ENCODE data around the gene TUBA8.
"Not testable (repeated sequence)": the region's sequence is repeated elsewhere in the genome, so short reads cannot be mapped to it uniquely, and the experiment has no call there.

The TUBA8 gene
- total RNA-seq = 0.35 to 0.58 (median 0.44) reads per million in 3 experiments

- DNase-seq = no peak
Measured at GRCh38 chr22:18110194-18110953, at the start of gene TUBA8. Gene TUBA8 (plus strand): TSS chr22:18110809. CDS start chr22:18110866, 57 bp downstream.

GRCh38 chr22:18062421-18062820, 48.2 kb upstream of the TUBA8 start:
- no peak for DNase-seq

- DNase-seq = no peak
Measured at GRCh38 chr22:18063306-18063705, 47.3 kb upstream of the TUBA8 start.

- not testable (repeated sequence) for DNase-seq
Measured at GRCh38 chr22:18063715-18064114, 46.9 kb upstream of the TUBA8 start.

- DNase-seq = no peak
Measured at GRCh38 chr22:18064636-18065035, 46.0 kb upstream of the TUBA8 start.

GRCh38 chr22:18065256-18065655, 45.4 kb upstream of the TUBA8 start:
- DNase-seq = no peak

- DNase-seq = no peak
Measured at GRCh38 chr22:18066181-18066859, 44.3 kb upstream of the TUBA8 start.

GRCh38 chr22:18067121-18067520, 43.5 kb upstream of the TUBA8 start:
- DNase-seq = no peak

GRCh38 chr22:18067548-18068341, 42.9 kb upstream of the TUBA8 start:
- no peak for DNase-seq

GRCh38 chr22:18068381-18068988, 42.1 kb upstream of the TUBA8 start:
- no peak for DNase-seq

- DNase-seq = no peak
Measured at GRCh38 chr22:18069041-18069440, 41.6 kb upstream of the TUBA8 start.

GRCh38 chr22:18070041-18070440, 40.6 kb upstream of the TUBA8 start:
- no peak for DNase-seq

- DNase-seq = no peak
Measured at GRCh38 chr22:18070556-18071306, 39.9 kb upstream of the TUBA8 start.

GRCh38 chr22:18071307-18071967, 39.2 kb upstream of the TUBA8 start:
- not testable (repeated sequence) for DNase-seq

- no peak for DNase-seq
Measured at GRCh38 chr22:18071968-18072310, 38.7 kb upstream of the TUBA8 start.

GRCh38 chr22:18073467-18073866, 37.1 kb upstream of the TUBA8 start:
- DNase-seq = no peak

GRCh38 chr22:18073927-18074326, 36.7 kb upstream of the TUBA8 start:
- not testable (repeated sequence) for DNase-seq

GRCh38 chr22:18075101-18075719, 35.4 kb upstream of the TUBA8 start:
- no peak for DNase-seq

- DNase-seq = peak; percentile 64
Measured at GRCh38 chr22:18075720-18076497, 34.7 kb upstream of the TUBA8 start.

- DNase-seq = no peak
Measured at GRCh38 chr22:18077087-18077638, 33.4 kb upstream of the TUBA8 start.

Measured in central memory CD4-positive, alpha-beta T cell (primary cell).